Right atrium auricular region (tissue), 2 donors: ENCODE results near the gene CTDSPL. TPM values are rescaled to one million over a fixed set of nuclear protein-coding genes. Genes with fewer than 3 reads are reported as not detected.

ENCODE experiments used
- DNase-seq: peaks from one replicate; pipeline ENCODE4 v3.0.0-alpha.2; 2019; ENCODE audit warnings: low spot score
- H3K27ac ChIP-seq, 2 donors: fragments of 200-600 bp; sonication (generic); 1 replicate in 1 of 2; 2 replicates in 1 of 2; pipeline ENCODE4 v1.5.1; 2016 to 2019
- H3K27me3 ChIP-seq, 2 donors: fragments of 200-600 bp; sonication (generic); one replicate each; pipeline versions ENCODE4 v1.5.1 to v1.6.0; 2017 to 2019
- H3K36me3 ChIP-seq: fragments of 200-600 bp; sonication (generic); one replicate; pipeline ENCODE4 v1.5.1; 2016
- H3K4me1 ChIP-seq, 2 donors: fragments of 200-600 bp; sonication (generic); one replicate each; pipeline versions ENCODE4 v1.5.1 to v1.6.0; 2017 to 2019
- H3K4me3 ChIP-seq, 2 donors: fragments of 200-600 bp; sonication (generic); 1 replicate in 1 of 2; 2 replicates in 1 of 2; pipeline ENCODE4 v1.5.1; 2017 to 2019; ENCODE audit warnings: mild to moderate bottlenecking in 1 of 2, moderate library complexity in 1 of 2
- H3K9me3 ChIP-seq, 2 donors: fragments of 200-600 bp; sonication (generic); one replicate each; pipeline ENCODE4 v1.5.1; 2019
- CTCF ChIP-seq, 2 donors: fragments of 200-600 bp; sonication (generic); IDR thresholded peaks; one replicate each; pipeline ENCODE4 v1.5.1; 2019; ENCODE audit warnings: antibody characterized with exemption in 2 of 2
- total RNA-seq, 2 donors: library from RNA; depleted of rRNA; stranded (reverse); fragments of >200 nt; gene quantifications; one replicate each; pipeline ENCODE4 v1.1.0, GENCODE V29; 2016

The CTDSPL gene
- total RNA-seq, 2 donors from 2014 or later = 35.1 to 58.4 TPM

- DNase-seq = no peak
- no peak overlapping the region for H3K4me3 ChIP-seq
- TF ChIP-seq CTCF (IDR thresholded peaks at IDR 0.05) = no peak
- H3K4me1 ChIP-seq = peaks cover 0 to 79% of the 10 kb centered on the region in 2 donors
- no peaks in the 10 kb centered on the region for H3K27me3 ChIP-seq
- H3K36me3 ChIP-seq = no peaks in the 10 kb centered on the region
- peak overlapping the region; percentile 51 to 65 for H3K27ac ChIP-seq
- H3K9me3 ChIP-seq = no peaks in the 10 kb centered on the region
Observed at GRCh38 chr3:37945156-37945806, 83.6 kb downstream of the CTDSPL start.

- Histone ChIP-seq H3K4me1 (peaks cover 0 to 72% of the 10 kb centered on the region in 2 donors), H3K9me3 (no peaks in the 10 kb centered on the region), H3K27ac (peak overlapping the region; percentile 51 to 65), H3K4me3 (no peak overlapping the region), H3K27me3 (no peaks in the 10 kb centered on the region), H3K36me3 (no peaks in the 10 kb centered on the region)
- no peak for DNase-seq
- TF ChIP-seq CTCF (IDR thresholded peaks at IDR 0.05) = no peak
Observed at GRCh38 chr3:37945807-37946530, 84.3 kb downstream of the CTDSPL start.

DNA sequence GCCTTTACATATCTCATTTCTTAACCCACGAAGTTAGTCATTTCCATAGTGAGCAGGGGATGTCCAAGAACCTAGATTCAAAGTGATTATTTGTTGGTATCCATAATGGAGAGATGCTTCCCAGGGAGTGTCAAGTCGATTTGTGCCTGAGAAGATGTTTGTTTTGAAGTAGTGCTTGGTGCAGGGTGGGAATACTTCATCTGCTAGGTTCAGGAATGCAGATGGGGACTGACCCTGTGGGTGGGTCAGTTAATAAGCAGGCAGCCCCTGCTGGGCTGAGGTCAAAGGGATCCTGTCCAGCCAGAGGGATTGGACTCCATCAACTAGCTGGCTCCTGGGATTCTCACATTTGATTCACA lies 84.8 kb downstream of the CTDSPL start:
- Histone ChIP-seq H3K27me3 (no peaks in the 10 kb centered on the region), H3K36me3 (no peaks in the 10 kb centered on the region), H3K27ac (peak overlapping the region; percentile 51 to 65), H3K4me3 (no peak overlapping the region), H3K4me1 (peaks cover 0 to 67% of the 10 kb centered on the region in 2 donors), H3K9me3 (no peaks in the 10 kb centered on the region)
- no peak for TF ChIP-seq CTCF (IDR thresholded peaks at IDR 0.05)
- no peak for DNase-seq

DNA sequence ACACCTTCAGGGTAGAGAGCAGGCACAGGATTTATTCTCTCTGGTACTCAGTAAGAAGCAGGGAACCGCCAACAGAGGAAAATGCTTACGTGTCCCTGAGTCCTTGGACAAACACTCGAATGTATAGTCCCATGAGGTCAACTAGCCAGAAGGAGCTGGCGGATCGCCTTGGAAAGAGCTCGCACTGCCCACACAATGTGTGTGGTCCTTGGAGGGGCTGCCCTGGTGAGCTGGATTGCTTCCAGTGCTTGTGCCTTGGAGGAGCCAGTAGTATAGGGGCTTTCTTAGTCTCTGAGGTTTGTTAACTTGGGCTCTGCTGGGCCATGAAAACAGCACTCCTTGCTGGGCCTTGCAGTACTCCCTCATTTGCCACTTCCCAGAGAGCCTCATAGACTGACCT lies 88.2 kb downstream of the CTDSPL start:
- no peak overlapping the region for H3K27ac ChIP-seq

GRCh38 chr3:37952564-37952963 lies 90.9 kb downstream of the CTDSPL start:
- H3K9me3 ChIP-seq = no peaks in the 10 kb centered on the region
- no peaks in the 10 kb centered on the region for H3K27me3 ChIP-seq
- no peak overlapping the region for H3K27ac ChIP-seq
- DNase-seq = no peak
- no peak overlapping the region for H3K4me3 ChIP-seq
- H3K36me3 ChIP-seq = peaks cover 6% of the 10 kb centered on the region
- H3K4me1 ChIP-seq = peaks cover 0 to 37% of the 10 kb centered on the region in 2 donors
- no peak for TF ChIP-seq CTCF (IDR thresholded peaks at IDR 0.05)

More for the DNA sequence above, 88.2 kb downstream of the CTDSPL start:
- DNase-seq = no peak
- H3K36me3 ChIP-seq = peaks cover 4% of the 10 kb centered on the region
- no peaks in the 10 kb centered on the region for H3K9me3 ChIP-seq
- H3K4me1 ChIP-seq = peaks cover 0 to 41% of the 10 kb centered on the region in 2 donors
- no peaks in the 10 kb centered on the region for H3K27me3 ChIP-seq
- no peak for TF ChIP-seq CTCF (IDR thresholded peaks at IDR 0.05)
- no peak overlapping the region for H3K4me3 ChIP-seq
